NOMO-1 treated with DMSO at 0.1 percent for 48 hours (cell line): ENCODE results near the gene RBP4.

Experiments used
- DNase-seq: peaks from one replicate; lab custom pipeline; 2025; ENCODE audit not compliant: unreplicated experiment; lab: John Stamatoyannopoulos, UW

The RBP4 gene

GRCh38 chr10:93596539-93596938, 4.5 kb downstream of the RBP4 start:
- DNase-seq = no peak

GRCh38 chr10:93595378-93596161, 5.5 kb downstream of the RBP4 start:
- DNase-seq = no peak

- DNase-seq = no peak
Observed at GRCh38 chr10:93594518-93594917, 6.5 kb downstream of the RBP4 start.

GRCh38 chr10:93593749-93594148, 7.3 kb downstream of the RBP4 start:
- DNase-seq = no peak

- DNase-seq = no peak
Observed at GRCh38 chr10:93593254-93593653, 7.8 kb downstream of the RBP4 start.

GRCh38 chr10:93591065-93591808, 9.8 kb downstream of the RBP4 start:
- peak; percentile 57 for DNase-seq

- DNase-seq = no peak
Observed at GRCh38 chr10:93590638-93591037, 10.4 kb downstream of the RBP4 start.

- no peak for DNase-seq
Observed at GRCh38 chr10:93589648-93590562, 11.1 kb downstream of the RBP4 start.

GRCh38 chr10:93584445-93584844, 16.6 kb downstream of the RBP4 start:
- no peak for DNase-seq

- DNase-seq = no peak
Observed at GRCh38 chr10:93580828-93581227, 20.2 kb downstream of the RBP4 start.

GRCh38 chr10:93579985-93580711, 20.9 kb downstream of the RBP4 start:
- DNase-seq = no peak

GRCh38 chr10:93579089-93579488, 21.9 kb downstream of the RBP4 start:
- DNase-seq = no peak

- no peak for DNase-seq
Observed at GRCh38 chr10:93577565-93577964, 23.5 kb downstream of the RBP4 start.

GRCh38 chr10:93576888-93577287, 24.1 kb downstream of the RBP4 start:
- no peak for DNase-seq

- DNase-seq = no peak
Observed at GRCh38 chr10:93573924-93574323, 27.1 kb downstream of the RBP4 start.

- peak; percentile 71 for DNase-seq
Observed at GRCh38 chr10:93573051-93573909, 27.8 kb downstream of the RBP4 start.

- DNase-seq = no peak
Observed at GRCh38 chr10:93572606-93573005, 28.4 kb downstream of the RBP4 start.

- no peak for DNase-seq
Observed at GRCh38 chr10:93570383-93570782, 30.7 kb downstream of the RBP4 start.

- DNase-seq = no peak
Observed at GRCh38 chr10:93568105-93568390, 33.0 kb downstream of the RBP4 start.
